ENCODE data around the gene CFD.
"Not testable (repeated sequence)": the region's sequence is repeated elsewhere in the genome, so short reads cannot be mapped to it uniquely, and the experiment has no call there.

- not testable (repeated sequence) for TF ChIP-seq CTCF (conservative IDR thresholded peaks at IDR 0.05; ENCODE audit: low read depth in 2 of 2); EZH2phosphoT487 (IDR thresholded peaks at IDR 0.05; ENCODE audit: unreplicated experiment); POLR2AphosphoS5 (IDR thresholded peaks at IDR 0.05; ENCODE audit: low read depth); EZH2 (IDR thresholded peaks at IDR 0.05; ENCODE audit: low read depth, unreplicated experiment)
Observed at GRCh38 chr19:891421-892200, 32.1 kb downstream of the CFD start.

Data from GM23338 (cell line).